MM.1S (cell line): ENCODE measurements around the gene CHAC2.

Source experiments
- CTCF ChIP-seq: fragments of 300-600 bp; sonication (generic); IDR thresholded peaks from 2 replicates; pipeline ENCODE4 v1.5.1; 2016; ENCODE audit warnings: antibody characterized with exemption, low read length, mixed read lengths
- EZH2 ChIP-seq: fragments of 300-600 bp; sonication (generic); optimal IDR thresholded peaks from 2 replicates; pipeline ENCODE3; 2017; ENCODE audit warnings: low read depth, mild to moderate bottlenecking, antibody characterized with exemption, low read length, mixed read lengths

GRCh38 chr2:53801547-53801946 is 33.9 kb downstream of the CHAC2 start:
- TF ChIP-seq CTCF (no peak), EZH2 (no peak)
